H9 (cell line): Measurements from ENCODE around the gene DNAJC25. TPM values are rescaled to one million over a fixed set of nuclear protein-coding genes. Genes with fewer than 3 reads are reported as not detected.

ENCODE experiments used
- DNase-seq: peaks from one replicate; pipeline ENCODE4 v3.0.0-alpha.2; 2017
- H2AFZ ChIP-seq: one replicate; pipeline ENCODE4 v1.6.1; 2013; ENCODE audit warnings: mild to moderate bottlenecking, low read length, control low read depth, moderate library complexity
- H2AK5ac ChIP-seq: 2 replicates; pipeline ENCODE4 v1.6.1; 2013; ENCODE audit warnings: low read length, control low read depth, mixed read lengths; ENCODE audit not compliant: insufficient read length
- H2BK120ac ChIP-seq: one replicate; pipeline ENCODE4 v1.6.1; 2013; ENCODE audit warnings: low read depth, mild to moderate bottlenecking, low read length, control low read depth, inconsistent platforms; ENCODE audit not compliant: poor library complexity, severe bottlenecking
- H2BK12ac ChIP-seq: 2 replicates; pipeline ENCODE4 v1.6.1; 2013; ENCODE audit warnings: low read length, control low read depth, mixed read lengths, low read depth; ENCODE audit not compliant: insufficient read length
- H2BK15ac ChIP-seq: 2 replicates; pipeline ENCODE4 v1.6.1; 2013; ENCODE audit warnings: low read depth, low read length, control low read depth
- H2BK20ac ChIP-seq: one replicate; pipeline ENCODE4 v1.6.1; 2013; ENCODE audit warnings: low read depth, mild to moderate bottlenecking, low read length, control low read depth, inconsistent platforms; ENCODE audit not compliant: poor library complexity, severe bottlenecking
- H2BK5ac ChIP-seq: 2 replicates; pipeline ENCODE4 v1.6.1; 2013; ENCODE audit warnings: low read length, control low read depth, mixed read lengths; ENCODE audit not compliant: insufficient read length
- H3K14ac ChIP-seq: 2 replicates; pipeline ENCODE4 v1.6.1; 2013; ENCODE audit warnings: low read length, control low read depth; ENCODE audit not compliant: insufficient read depth
- H3K18ac ChIP-seq: 2 replicates; pipeline ENCODE4 v1.6.1; 2013; ENCODE audit warnings: low read depth, mild to moderate bottlenecking, mixed read lengths, low read length, control low read depth; ENCODE audit not compliant: insufficient read length
- H3K23ac ChIP-seq: 2 replicates; pipeline ENCODE4 v1.6.1; 2013; ENCODE audit warnings: low read length, control low read depth, mixed read lengths, low read depth; ENCODE audit not compliant: insufficient read length
- H3K23me2 ChIP-seq: 2 replicates; pipeline ENCODE4 v1.6.1; 2013; ENCODE audit warnings: low read depth, mild to moderate bottlenecking, mixed read lengths, low read length, control low read depth; ENCODE audit not compliant: insufficient read length, poor library complexity, severe bottlenecking
- H3K27ac ChIP-seq: 2 replicates; pipeline ENCODE4 v1.5.1; 2013; ENCODE audit warnings: low read length, control low read depth, mixed read lengths, low read depth; ENCODE audit not compliant: insufficient read length
- H3K27me3 ChIP-seq: 2 replicates; pipeline ENCODE4 v1.6.1; 2013; ENCODE audit warnings: low read length, control low read depth, inconsistent platforms; ENCODE audit not compliant: insufficient read depth
- H3K4ac ChIP-seq: 2 replicates; pipeline ENCODE4 v1.6.1; 2013; ENCODE audit warnings: low read depth, mild to moderate bottlenecking, control low read depth, inconsistent platforms, low read length, moderate library complexity
- H3K4me1 ChIP-seq: 2 replicates; pipeline ENCODE4 v1.6.1; 2013; ENCODE audit warnings: low read length, control low read depth, inconsistent platforms; ENCODE audit not compliant: insufficient read depth
- H3K4me2 ChIP-seq: 2 replicates; pipeline ENCODE4 v1.6.1; 2013; ENCODE audit warnings: low read length, control low read depth, mixed read lengths; ENCODE audit not compliant: insufficient read length, insufficient read depth
- H3K56ac ChIP-seq: 2 replicates; pipeline ENCODE4 v1.6.1; 2013; ENCODE audit warnings: low read depth, mild to moderate bottlenecking, mixed read lengths, low read length, control low read depth; ENCODE audit not compliant: insufficient read length
- H3K79me1 ChIP-seq: 2 replicates; pipeline ENCODE4 v1.6.1; 2013; ENCODE audit warnings: low read depth, mild to moderate bottlenecking, moderate library complexity, low read length, control low read depth, inconsistent platforms; ENCODE audit not compliant: insufficient read depth, poor library complexity, severe bottlenecking
- H3K79me2 ChIP-seq: 2 replicates; pipeline ENCODE4 v1.6.1; 2013; ENCODE audit warnings: low read length, control low read depth, inconsistent platforms; ENCODE audit not compliant: insufficient read depth
- H3K9ac ChIP-seq: 2 replicates; pipeline ENCODE4 v1.6.1; 2013; ENCODE audit warnings: low read length, control low read depth, mixed read lengths; ENCODE audit not compliant: insufficient read length; ENCODE audit errors: extremely low read depth
- H3K9me3 ChIP-seq: one replicate; pipeline ENCODE4 v1.6.1; 2013; ENCODE audit warnings: low read depth, low read length, inconsistent platforms; ENCODE audit not compliant: control insufficient read depth
- H3T11ph ChIP-seq: one replicate; pipeline ENCODE4 v1.6.1; 2013; ENCODE audit warnings: mild to moderate bottlenecking, low read length, control low read depth, inconsistent platforms
- H4K20me1 ChIP-seq: one replicate; pipeline ENCODE4 v1.6.1; 2013; ENCODE audit not compliant: control insufficient read depth, insufficient read length, insufficient read depth
- H4K5ac ChIP-seq: 2 replicates; pipeline ENCODE4 v1.6.1; 2013; ENCODE audit warnings: low read depth, mild to moderate bottlenecking, mixed read lengths, low read length, control low read depth; ENCODE audit not compliant: insufficient read length
- H4K8ac ChIP-seq: replicated peaks from 2 replicates; pipeline ENCODE4 v1.6.1; 2013; ENCODE audit warnings: low read length, control low read depth, mixed read lengths, low read depth; ENCODE audit not compliant: insufficient read length
- H4K91ac ChIP-seq: 2 replicates; pipeline ENCODE4 v1.6.1; 2013; ENCODE audit warnings: low read depth, mild to moderate bottlenecking, moderate library complexity, mixed read lengths, low read length, control low read depth; ENCODE audit not compliant: insufficient read length
- H3K27ac Mint-ChIP-seq, 3 experiments: 2 replicates in 2 of 3; 3 replicates in 1 of 3; pipeline ENCODE4 v1.8.0; 2020 to 2021; ENCODE audit warnings: mixed read lengths in 3 of 3, mild to moderate bottlenecking in 1 of 3, moderate library complexity in 1 of 3
- H3K27me3 Mint-ChIP-seq: 2 replicates; pipeline ENCODE4 v1.8.0; 2021; ENCODE audit warnings: low read depth, mild to moderate bottlenecking, moderate library complexity, mixed read lengths
- H3K36me3 Mint-ChIP-seq, 3 experiments: 2 replicates in 2 of 3; 3 replicates in 1 of 3; pipeline ENCODE4 v1.8.0; 2020 to 2021; ENCODE audit warnings: low read depth in 3 of 3, mixed read lengths in 3 of 3; ENCODE audit not compliant: insufficient read depth in 1 of 3
- H3K4me1 Mint-ChIP-seq, 2 experiments: 2 replicates each; pipeline ENCODE4 v1.8.0; 2020; ENCODE audit warnings: mixed read lengths in 2 of 2
- H3K4me3 Mint-ChIP-seq, 2 experiments: 2 replicates in 1 of 2; 3 replicates in 1 of 2; pipeline ENCODE4 v1.8.0; 2020 to 2021; ENCODE audit warnings: mild to moderate bottlenecking in 2 of 2, mixed read lengths in 2 of 2, moderate library complexity in 1 of 2
- H3K9me3 Mint-ChIP-seq, 2 experiments: 2 replicates in 1 of 2; 3 replicates in 1 of 2; pipeline ENCODE4 v1.8.0; 2020; ENCODE audit warnings: mild to moderate bottlenecking in 2 of 2, mixed read lengths in 2 of 2, moderate library complexity in 1 of 2
- CTCF ChIP-seq: fragments of 200-600 bp; sonication (generic); conservative IDR thresholded peaks from 3 replicates; pipeline ENCODE4 v1.8.0; 2021; ENCODE audit warnings: antibody characterized with exemption, mild to moderate bottlenecking
- WGBS: extraction: QIAGEN DNeasy Blood & Tissue Kit; methylation state at CpG from one replicate; pipeline ENCODE4 v1.1.7; 2013; ENCODE audit warnings: missing lambda C conversion rate, low lambda C conversion rate, mixed read lengths; ENCODE audit not compliant: insufficient read length; ENCODE audit errors: extremely low coverage; 5-methylcytosine and 5-hydroxymethylcytosine counted together
- total RNA-seq: library from RNA; stranded (reverse); gene quantifications from 2 replicates; pipeline ENCODE4 v1.2.1, GENCODE V29; 2021

DNAJC25 gene
- total RNA-seq, 1 experiment from 2014 or later: 7.6 TPM

- Histone ChIP-seq H3K79me2 (no peaks in the 10 kb centered on the region), H2AK5ac (no peak overlapping the region), H3K9me3 (no peaks in the 10 kb centered on the region), H2BK15ac (no peak overlapping the region), H2BK20ac (no peak overlapping the region), H4K91ac (no peak overlapping the region), H3K4me1 (no peaks in the 10 kb centered on the region), H3K23ac (no peak overlapping the region), H3K27me3 (no peaks in the 10 kb centered on the region), H3K4me2 (no peak overlapping the region), H3T11ph (no peak overlapping the region), H3K18ac (no peak overlapping the region), H3K4ac (no peak overlapping the region), H3K56ac (no peak overlapping the region), H4K8ac (no peak overlapping the region), H3K9ac (no peak overlapping the region), H2BK120ac (no peak overlapping the region), H3K23me2 (peaks cover 6% of the 10 kb centered on the region), H4K20me1 (no peaks in the 10 kb centered on the region), H2AFZ (no peak overlapping the region), H3K14ac (no peak overlapping the region), H3K27ac (no peak overlapping the region), H2BK12ac (no peak overlapping the region), H2BK5ac (no peak overlapping the region), H3K79me1 (no peaks in the 10 kb centered on the region), H4K5ac (no peak overlapping the region)
- H3K27me3 Mint-ChIP-seq: peaks cover 12% of the 10 kb centered on the region
- no CpG with 5 or more reads among the region's 16 CpGs for WGBS
- DNase-seq: no peak
- no peaks in the 10 kb centered on the region for H3K36me3 Mint-ChIP-seq
- no peak overlapping the region for H3K27ac Mint-ChIP-seq
- no peak overlapping the region for H3K4me3 Mint-ChIP-seq
- H3K4me1 Mint-ChIP-seq: peaks cover 0 to 7% of the 10 kb centered on the region in 2 experiments; a peak in 1 of 4 replicates
- no peaks in the 10 kb centered on the region for H3K9me3 Mint-ChIP-seq
- TF ChIP-seq CTCF: no peak
Observed at GRCh38 chr9:111604054-111604615, 27.0 kb upstream of the DNAJC25 start.
